Ovary (tissue), 3 donors: ENCODE measurements around the gene SLMAP.

Source experiments
- EP300 ChIP-seq: sonication (generic); formaldehyde crosslinking; IDR thresholded peaks from one replicate; pipeline ENCODE4 v1.6.1; 2017; ENCODE audit warnings: antibody characterized with exemption
- POLR2A ChIP-seq: fragments of 450-650 bp; IDR thresholded peaks from one replicate; pipeline ENCODE4 v1.6.1; 2017; ENCODE audit warnings: antibody characterized with exemption, mild to moderate bottlenecking, moderate library complexity
- TF ChIP-seq, protein P1 (sequence below), 3 donors: fragments of 450-650 bp in 2 of 3; fragments of 200-600 bp in 1 of 3; IDR thresholded peaks; one replicate each; pipeline versions ENCODE4 v1.5.1 to v1.8.0; 2016 to 2022; ENCODE audit warnings: antibody characterized with exemption in 3 of 3, mild to moderate bottlenecking in 1 of 3
- donor health status: DM: no; HTN: no; CAD: no.

DNA sequence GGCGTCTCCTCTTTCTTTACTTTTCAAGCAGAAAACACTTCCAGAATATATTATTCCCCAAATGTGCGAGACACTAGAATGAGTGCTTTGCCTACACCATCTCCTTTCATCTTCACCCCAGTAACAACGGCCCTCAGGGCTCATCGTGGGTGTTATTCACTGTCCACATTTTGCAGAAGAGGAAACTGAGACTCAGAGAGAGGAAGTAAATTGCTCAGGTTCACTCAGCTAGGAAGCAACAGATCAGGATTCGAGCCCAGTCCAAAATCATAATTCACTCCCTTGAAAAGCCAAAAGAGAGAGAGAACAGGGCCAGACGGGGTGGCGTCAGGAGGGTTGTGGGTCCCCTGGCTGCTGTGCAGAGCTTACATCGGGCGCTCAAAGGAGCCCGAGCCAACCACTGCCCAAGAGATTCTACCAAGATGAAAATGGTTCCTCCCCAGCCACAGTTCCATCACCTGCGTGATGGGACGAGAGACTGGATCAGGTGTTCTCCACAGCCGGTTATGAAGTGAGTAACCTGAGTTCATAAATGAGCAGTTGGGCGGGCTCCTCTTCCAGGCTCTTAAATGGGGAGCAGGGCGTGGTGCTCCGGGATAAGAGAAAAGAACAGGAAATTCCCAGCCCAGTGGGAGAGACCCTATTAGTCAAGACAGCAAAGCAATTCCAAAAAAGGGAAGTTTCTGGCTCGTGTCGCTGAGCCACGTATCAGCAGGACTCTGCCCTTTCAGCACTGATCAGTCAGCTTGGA, 203.5 kb downstream of the SLMAP start:
- no peak for TF ChIP-seq EP300
- TF ChIP-seq, protein P1, sequence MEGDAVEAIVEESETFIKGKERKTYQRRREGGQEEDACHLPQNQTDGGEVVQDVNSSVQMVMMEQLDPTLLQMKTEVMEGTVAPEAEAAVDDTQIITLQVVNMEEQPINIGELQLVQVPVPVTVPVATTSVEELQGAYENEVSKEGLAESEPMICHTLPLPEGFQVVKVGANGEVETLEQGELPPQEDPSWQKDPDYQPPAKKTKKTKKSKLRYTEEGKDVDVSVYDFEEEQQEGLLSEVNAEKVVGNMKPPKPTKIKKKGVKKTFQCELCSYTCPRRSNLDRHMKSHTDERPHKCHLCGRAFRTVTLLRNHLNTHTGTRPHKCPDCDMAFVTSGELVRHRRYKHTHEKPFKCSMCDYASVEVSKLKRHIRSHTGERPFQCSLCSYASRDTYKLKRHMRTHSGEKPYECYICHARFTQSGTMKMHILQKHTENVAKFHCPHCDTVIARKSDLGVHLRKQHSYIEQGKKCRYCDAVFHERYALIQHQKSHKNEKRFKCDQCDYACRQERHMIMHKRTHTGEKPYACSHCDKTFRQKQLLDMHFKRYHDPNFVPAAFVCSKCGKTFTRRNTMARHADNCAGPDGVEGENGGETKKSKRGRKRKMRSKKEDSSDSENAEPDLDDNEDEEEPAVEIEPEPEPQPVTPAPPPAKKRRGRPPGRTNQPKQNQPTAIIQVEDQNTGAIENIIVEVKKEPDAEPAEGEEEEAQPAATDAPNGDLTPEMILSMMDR (IDR thresholded peaks at IDR 0.05) = no peak
- TF ChIP-seq POLR2A = no peak
